TTC549 (cell line): ENCODE measurements around the gene MR1.
"Not testable (repeated sequence)": the region's sequence is repeated elsewhere in the genome, so short reads cannot be mapped to it uniquely, and the experiment has no call there.

ENCODE experiments used
- FAIRE-seq: peaks from 2 replicates; lab custom pipeline; 2012; peaks lifted over from hg19 to GRCh38; lab: Jason Lieb, UNC

Gene MR1

DNA sequence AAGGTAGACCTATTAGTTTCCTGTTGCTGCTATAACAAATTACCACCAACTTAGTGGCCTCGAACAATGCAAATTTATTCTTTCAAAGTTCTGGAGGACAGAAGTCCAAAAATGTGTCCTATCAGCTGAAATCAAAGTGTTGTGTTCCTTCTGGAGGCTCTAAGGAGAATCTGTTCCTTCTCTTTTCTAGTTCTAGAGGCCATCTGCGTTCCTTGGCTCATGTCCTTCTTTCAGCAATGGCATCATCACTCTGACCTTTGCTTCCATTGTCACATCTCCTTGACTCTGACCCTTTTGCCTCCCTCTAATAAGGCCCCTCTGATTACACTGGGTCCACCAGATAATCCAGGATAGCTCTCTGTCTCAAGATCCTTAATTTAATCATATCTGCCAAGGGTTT lies 1.2 kb upstream of the MR1 start:
- FAIRE-seq = no peak

- FAIRE-seq = no peak
Measured at GRCh38 chr1:181033128-181033798, 520 bp upstream of the MR1 start.

GRCh38 chr1:181035210-181035609 lies 1.4 kb downstream of the MR1 start:
- FAIRE-seq = not testable (repeated sequence)

DNA sequence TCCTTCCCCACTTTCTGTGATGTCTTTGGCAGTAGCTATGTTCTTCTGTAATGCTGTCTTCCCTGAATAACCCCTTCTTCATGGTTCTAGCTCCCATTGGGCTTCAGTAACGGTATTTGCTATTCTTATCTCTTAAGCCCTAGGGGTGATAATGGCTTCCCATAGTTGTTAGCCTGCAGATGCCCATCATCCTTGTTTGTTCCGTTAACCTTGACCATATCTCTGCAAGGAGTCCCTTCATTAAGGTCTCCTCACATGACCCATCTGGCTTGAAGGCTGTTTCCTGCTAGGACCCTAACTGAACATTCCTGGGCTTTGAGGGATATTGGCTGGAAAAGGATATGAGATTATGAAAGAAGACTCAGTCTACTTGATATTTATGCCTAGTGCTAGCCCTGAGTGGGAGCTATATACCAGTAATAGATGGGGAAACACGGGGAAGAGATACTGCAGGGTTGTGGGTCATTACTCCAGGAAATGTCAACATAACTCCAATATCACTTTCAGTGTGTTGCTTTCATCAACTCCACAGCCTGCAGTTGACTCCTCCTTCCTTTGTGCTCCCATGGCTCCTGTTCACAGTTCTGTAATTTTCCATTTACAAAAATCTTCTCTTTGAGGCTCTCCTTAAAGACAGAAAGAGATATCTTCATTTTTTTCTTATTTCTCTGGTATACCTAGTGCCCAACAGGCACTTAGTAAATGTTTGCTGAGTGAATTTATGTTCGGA lies 2.5 kb downstream of the MR1 start:
- FAIRE-seq = no peak

GRCh38 chr1:181037386-181037785 lies 3.6 kb downstream of the MR1 start:
- FAIRE-seq = no peak

- peak; percentile 9 for FAIRE-seq
Measured at GRCh38 chr1:181038399-181038873, 4.7 kb downstream of the MR1 start.

DNA sequence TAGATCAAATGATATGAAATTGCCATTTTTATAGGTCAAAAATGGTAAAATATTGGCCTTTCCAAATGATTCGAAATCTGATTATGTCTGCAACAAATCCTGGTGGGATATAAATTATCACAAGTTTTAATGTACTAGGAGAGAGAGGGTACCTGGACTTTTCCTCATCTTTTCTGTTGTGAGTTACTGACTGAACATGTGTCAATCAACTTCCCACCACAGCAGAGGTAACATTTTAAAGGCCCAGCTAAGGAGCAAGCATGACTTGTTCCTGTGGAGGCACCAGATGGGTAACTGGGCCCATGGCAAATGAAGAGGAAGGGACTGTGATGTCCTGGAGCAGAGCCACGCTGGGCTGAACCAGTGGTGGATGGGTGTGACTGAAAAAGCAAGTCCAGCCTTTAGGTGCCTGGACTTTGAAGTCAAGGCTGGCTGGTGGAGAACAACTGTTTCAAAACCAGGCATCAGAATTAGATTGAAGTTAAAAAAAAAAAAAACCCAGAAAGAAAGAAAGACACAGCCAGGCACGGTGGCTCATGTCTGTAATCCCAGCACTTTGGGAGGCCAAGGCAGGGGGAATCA lies 6.6 kb downstream of the MR1 start:
- no peak for FAIRE-seq

DNA sequence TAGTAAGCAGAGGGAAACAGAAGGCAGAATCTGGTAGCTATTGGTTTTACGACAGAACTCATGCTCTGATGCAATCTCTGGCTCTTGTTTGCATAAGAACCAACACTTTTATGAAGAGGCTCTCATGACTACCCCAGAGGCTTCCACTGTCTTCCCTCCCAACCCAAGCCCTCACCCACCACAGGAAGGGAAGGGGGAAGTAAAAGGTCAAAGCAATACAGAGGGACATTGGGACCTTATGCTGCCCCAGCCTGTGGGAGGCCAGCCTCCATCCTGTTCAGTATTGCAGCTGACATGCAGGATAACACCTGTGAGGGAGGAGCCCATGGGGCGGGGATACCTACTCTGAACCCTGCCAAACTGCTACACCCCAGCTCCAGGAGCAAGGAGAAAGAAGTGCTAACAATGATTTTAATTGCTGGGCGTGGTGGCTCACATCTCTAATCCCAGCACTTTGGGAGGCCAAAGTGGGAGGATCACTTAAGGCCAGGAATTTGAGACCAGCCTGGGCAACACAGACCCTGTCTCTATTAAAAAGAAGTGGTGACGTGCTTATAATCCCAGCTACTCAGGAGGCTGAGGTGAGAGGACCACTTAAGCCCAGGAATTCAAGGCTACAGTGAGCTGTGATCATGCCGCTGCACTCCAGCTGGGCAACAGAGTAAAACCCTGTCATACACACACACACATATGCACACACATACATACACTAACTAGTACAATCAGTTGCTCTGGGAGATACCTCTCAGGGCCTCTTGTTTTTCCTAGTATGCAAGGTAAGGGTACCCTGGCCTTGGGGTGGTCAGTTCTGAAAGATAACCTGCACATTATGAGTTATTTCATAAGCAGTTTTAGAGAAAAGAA lies 9.5 kb downstream of the MR1 start:
- FAIRE-seq = no peak

DNA sequence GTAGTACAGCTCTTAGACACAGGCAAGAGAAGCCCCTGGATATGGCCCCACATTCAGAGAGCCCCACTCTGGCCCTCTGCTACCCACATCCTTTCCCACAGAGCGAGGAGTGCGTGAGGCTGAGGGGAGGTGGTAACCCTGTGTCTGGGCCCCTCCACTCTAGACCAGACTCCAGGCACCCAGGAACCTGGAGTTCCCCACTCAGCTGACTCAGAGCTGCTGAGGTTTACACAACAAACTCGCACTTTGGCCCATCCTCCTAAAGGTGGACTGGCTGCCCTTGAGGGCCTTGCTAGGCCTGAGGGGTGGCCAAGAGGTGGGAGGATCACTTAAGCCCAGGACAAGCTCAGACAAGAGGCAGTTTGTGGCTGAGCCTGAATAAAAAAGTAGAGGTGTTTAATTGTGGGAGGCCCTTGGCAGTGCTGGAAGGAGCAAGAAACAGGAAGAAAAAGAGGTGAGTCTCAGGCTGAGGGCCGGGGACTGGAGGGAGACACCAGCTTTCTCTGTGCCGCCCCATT lies 10.7 kb downstream of the MR1 start:
- FAIRE-seq = no peak

- FAIRE-seq = not testable (repeated sequence)
Measured at GRCh38 chr1:181045946-181046345, 12.2 kb downstream of the MR1 start.

DNA sequence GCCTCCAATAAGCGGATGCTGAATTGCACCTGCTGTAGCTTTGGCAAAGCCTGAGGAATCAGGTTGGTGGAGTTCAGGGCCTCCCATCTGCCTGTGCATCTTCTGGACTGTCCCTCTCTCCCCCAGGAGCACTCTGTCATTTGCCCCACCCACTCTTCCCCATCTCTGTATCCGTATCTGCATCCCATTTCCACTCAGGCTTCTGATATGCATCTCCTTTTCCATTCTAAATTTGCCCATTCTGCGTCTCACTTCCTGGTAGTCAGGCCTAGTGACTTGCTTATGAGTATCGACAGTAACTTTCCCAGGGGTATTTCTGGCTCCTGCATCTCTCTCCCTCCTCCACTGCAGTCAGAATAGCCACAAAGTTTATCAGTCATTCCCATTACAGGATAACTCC lies 15.6 kb downstream of the MR1 start:
- FAIRE-seq = no peak

DNA sequence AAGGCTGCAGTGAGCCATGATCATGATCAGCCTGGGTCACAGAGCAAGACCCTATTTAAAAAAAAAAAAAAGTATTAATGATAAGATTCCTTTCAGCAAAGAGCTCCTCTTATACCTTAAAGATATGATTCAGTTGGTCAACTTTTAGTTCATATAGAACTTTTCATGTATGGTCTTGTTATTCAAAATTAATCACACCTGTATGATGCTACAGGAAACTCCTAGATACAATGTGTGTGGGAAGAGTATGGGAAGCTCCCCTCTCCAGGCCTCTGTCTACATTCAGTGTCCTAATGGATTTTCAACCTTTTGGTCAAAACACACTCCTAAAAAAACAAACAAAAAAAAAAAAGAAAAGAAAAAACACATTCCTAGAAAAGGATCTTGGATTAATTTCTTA lies 17.1 kb downstream of the MR1 start:
- FAIRE-seq = no peak

GRCh38 chr1:181056560-181056959 lies 22.8 kb downstream of the MR1 start:
- no peak for FAIRE-seq

GRCh38 chr1:181057079-181057478 lies 23.3 kb downstream of the MR1 start:
- no peak for FAIRE-seq

- FAIRE-seq = no peak
Measured at GRCh38 chr1:181059435-181059834, 25.7 kb downstream of the MR1 start.

DNA sequence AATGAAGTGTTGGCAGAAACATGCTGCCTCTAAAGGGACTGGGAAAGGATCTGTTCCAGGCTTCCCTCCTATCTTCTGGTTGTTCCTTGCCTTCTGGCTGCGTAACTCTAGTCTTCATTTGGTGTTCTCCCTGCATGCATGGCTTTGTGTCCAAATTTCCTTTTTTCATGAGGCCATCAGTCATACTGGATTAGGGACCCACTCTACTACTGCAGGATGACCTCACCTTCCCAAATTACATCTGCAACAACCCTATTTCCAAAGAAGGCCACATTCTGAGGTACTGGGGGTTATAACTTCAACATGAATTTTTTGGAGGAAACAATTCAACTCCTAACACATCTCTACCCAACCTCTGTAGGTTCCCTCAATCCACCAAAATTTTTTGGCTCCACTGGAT lies 26.3 kb downstream of the MR1 start:
- FAIRE-seq = no peak

DNA sequence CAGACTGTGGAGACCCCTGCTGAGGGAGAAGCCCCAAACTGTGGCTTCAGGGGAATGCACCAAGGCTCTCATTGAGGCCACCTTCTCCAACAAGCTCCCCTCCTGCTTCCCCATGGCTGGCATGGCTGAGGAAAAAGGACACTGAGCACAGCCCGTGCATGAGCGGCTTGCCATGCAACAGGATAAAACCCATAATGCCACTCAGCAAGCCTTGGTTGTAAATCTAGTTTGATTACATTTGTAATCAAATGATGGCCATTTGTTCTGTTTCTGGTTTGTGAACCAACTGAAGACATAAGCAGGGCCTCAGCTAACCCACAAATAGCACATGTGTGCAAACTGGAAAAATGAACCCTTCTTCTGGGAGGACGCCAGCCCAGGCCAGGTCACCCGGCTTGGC lies 27.2 kb downstream of the MR1 start:
- not testable (repeated sequence) for FAIRE-seq

DNA sequence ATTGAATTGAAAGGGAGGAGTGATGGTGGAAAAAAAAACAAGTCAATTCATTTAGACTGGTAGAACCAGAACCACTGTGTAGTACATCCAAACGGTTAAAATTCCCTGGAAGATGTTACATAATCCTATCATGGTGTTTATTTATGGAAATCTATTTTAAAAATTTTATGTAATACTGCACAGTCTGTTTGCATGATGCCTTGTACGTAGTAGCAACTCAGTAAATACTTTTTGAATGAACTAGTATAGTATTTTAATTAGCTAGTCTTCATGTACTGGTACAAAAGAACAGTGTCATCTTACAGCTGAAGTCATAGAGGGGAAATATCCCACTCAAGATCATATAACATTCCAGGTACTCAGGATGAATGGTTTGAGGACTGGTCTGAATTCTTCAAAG lies 27.7 kb downstream of the MR1 start:
- FAIRE-seq = no peak

GRCh38 chr1:181061891-181062835 lies 28.4 kb downstream of the MR1 start:
- FAIRE-seq = no peak

DNA sequence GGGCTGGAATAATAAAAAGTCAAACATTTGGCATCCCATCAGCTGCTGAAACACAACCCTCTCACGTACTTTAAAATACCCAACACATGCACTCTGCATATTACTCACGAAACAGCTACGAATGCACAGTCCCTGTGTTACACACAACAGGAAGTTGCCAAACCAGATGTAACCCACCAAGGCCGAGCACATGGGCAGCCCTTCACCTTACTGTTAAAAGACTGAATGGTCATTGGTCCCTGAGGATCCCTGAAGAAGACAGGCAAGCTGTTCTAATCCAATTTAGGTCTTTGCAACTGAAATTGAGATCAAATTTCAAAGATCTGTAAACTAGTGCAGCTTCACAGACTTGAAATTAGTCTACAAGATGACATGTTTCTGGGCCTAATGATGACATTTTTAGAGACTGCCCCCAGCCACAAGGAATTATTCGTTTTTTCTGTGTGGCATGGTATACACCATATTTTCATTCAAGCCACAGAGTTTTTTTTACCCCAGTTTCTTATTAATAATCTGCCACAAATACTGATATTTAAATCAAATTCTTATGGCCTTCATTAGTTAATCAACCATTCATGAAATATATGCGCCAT lies 29.1 kb downstream of the MR1 start:
- no peak for FAIRE-seq
